Myocyte (in vitro differentiated cells): ENCODE data around the gene BOC. TPM values are rescaled to one million over a fixed set of nuclear protein-coding genes. Genes with fewer than 3 reads are reported as not detected.
A peak's percentile ranks its signal among the peaks of the same experiment; 100 is the strongest.

Experiments used
- DNase-seq: peaks from one replicate; pipeline ENCODE4 v3.0.0-alpha.2; 2012; ENCODE audit warnings: low read depth
- total RNA-seq: library from RNA; depleted of rRNA; stranded (reverse); fragments of >200 nt; gene quantifications from 2 replicates; pipeline ENCODE4 v1.2.3, GENCODE V29; 2014

The BOC gene
- total RNA-seq, 1 donor from 2014 or later: 10.7 TPM

GRCh38 chr3:113247675-113248458 is 36.5 kb downstream of the BOC start:
- DNase-seq: peak; percentile 40

- DNase-seq: peak; percentile 98
These were observed 37.8 kb downstream of the BOC start for GRCh38 chr3:113249111-113249510.

- peak; percentile 90 for DNase-seq
These were observed 38.2 kb downstream of the BOC start for GRCh38 chr3:113249601-113250000.

- DNase-seq: no peak
These were observed 39.2 kb downstream of the BOC start for GRCh38 chr3:113250566-113250965.

GRCh38 chr3:113251817-113252216 is 40.5 kb downstream of the BOC start:
- DNase-seq: no peak

GRCh38 chr3:113252553-113252952 is 41.2 kb downstream of the BOC start:
- DNase-seq: peak; percentile 59

GRCh38 chr3:113253702-113254101 is 42.3 kb downstream of the BOC start:
- no peak for DNase-seq

GRCh38 chr3:113254171-113254947 is 43.0 kb downstream of the BOC start:
- DNase-seq: peak; percentile 35

GRCh38 chr3:113255100-113255853 is 43.9 kb downstream of the BOC start:
- DNase-seq: peak; percentile 68

GRCh38 chr3:113255854-113256615 is 44.7 kb downstream of the BOC start:
- DNase-seq: peak; percentile 88

GRCh38 chr3:113258361-113258760 is 47.0 kb downstream of the BOC start:
- no peak for DNase-seq

- DNase-seq: no peak
These were observed 47.8 kb downstream of the BOC start for GRCh38 chr3:113259196-113259595.

- DNase-seq: no peak
These were observed 49.8 kb downstream of the BOC start for GRCh38 chr3:113261063-113261625.

GRCh38 chr3:113261626-113262303 is 50.4 kb downstream of the BOC start:
- DNase-seq: no peak

GRCh38 chr3:113262304-113262665 is 50.9 kb downstream of the BOC start:
- DNase-seq: peak; percentile 94

- DNase-seq: peak; percentile 84
These were observed 51.7 kb downstream of the BOC start for GRCh38 chr3:113263020-113263419.

GRCh38 chr3:113263778-113264177 is 52.4 kb downstream of the BOC start:
- no peak for DNase-seq

GRCh38 chr3:113264283-113265131 is 53.1 kb downstream of the BOC start:
- peak; percentile 88 for DNase-seq

GRCh38 chr3:113265231-113265630 is 53.9 kb downstream of the BOC start:
- DNase-seq: no peak
